HG02981 (cell line): ENCODE results near the gene ZNF236.
"Not testable (repeated sequence)": the region's sequence is repeated elsewhere in the genome, so short reads cannot be mapped to it uniquely, and the experiment has no call there.

Source experiments
- ATAC-seq: cut with Tn5 transposase; IDR thresholded peaks from one replicate; pipeline ENCODE4 v1.9.1; 2021; ENCODE audit warnings: mild to moderate bottlenecking, moderate library complexity; ENCODE audit not compliant: unreplicated experiment

Gene ZNF236

GRCh38 chr18:77017355-77017754 lies 195.0 kb downstream of the ZNF236 start:
- ATAC-seq, result no peak

DNA sequence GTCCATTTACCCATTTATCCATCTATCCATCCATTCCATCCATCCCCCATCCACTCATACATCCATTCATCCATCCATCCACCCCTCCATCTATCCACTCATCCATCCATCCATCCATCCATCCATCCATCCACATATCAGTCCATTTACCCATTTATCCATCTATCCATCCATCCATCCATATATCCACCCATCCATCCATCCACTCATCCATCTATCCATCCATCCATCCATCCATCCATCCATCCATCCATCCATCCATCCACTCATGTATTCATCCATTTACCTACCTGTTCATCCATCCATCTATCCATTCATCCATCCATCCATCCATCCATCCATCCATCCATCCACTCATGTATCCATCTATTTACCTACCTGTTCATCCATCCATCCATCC lies 196.3 kb downstream of the ZNF236 start:
- not testable (repeated sequence) for ATAC-seq

DNA sequence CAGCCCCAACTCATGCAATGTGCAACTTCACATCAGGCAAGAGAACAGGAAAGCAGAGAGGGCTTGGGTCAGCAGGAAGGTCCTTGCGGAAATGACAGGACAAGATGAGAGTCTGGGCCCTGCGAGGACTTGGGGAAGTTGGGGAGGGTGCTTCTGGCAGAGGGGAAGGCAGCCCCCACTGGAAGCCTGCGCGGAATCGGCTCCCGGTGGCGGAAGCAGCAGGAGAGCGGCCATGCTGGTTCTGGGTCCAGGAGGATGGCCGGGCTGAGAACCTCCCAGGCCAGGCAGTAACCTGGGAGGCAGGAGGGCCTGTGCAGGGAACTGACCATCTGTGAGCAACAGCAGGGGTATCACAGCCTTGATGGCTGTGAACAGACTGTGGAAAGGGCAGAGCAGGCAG lies 197.3 kb downstream of the ZNF236 start:
- no peak for ATAC-seq
